ENCODE measurements around the gene SLC2A11. TPM values are rescaled to one million over a fixed set of nuclear protein-coding genes. Genes with fewer than 3 reads are reported as not detected.
A peak's percentile ranks its signal among the peaks of the same experiment; 100 is the strongest.
"Not testable (repeated sequence)": the region's sequence is repeated elsewhere in the genome, so short reads cannot be mapped to it uniquely, and the experiment has no call there.

Gene SLC2A11
- polyA plus RNA-seq, 3 donors, result 1.3 to 3.3 (median 2.5) TPM

- intact Hi-C loops (cut with micrococcal nuclease), result no loop called here
Measured at GRCh38 chr22:23898006-23898974, 40.6 kb downstream of the SLC2A11 start.

DNA sequence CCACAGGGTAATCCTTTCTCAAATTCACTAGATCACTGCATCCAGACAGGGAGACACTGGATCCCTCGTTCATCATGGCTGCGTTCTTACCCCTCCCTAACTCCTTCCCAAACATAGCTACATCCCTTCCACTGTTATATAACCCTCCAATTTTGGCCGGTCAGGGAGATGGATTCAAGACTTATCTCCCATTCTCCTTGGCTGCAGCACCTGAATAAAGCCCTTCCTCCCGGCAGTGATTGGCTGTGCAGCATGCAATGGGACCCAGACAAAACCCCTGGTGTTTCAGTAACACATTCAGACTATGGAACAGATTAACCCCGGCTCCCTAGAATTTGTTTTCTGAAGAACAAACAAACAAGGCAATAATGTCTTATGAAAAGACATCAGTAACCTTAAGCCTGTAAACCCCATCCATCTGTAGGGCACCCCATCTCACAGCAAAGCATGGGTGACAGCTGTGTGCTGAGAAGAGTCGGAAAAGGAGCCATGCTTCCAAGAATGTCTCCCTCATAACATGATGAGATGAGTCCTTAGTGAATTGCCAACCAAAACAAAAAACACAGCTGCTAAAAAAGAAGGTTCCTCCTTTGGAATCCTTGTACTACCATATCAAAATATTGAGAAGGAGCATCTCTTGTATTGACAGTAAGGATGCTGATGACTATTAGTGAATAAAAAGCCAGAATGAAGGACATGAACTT, 41.5 kb downstream of the SLC2A11 start:
- no peak for DNase-seq
- H3K4me1 ChIP-seq (ENCODE audit: control insufficient read depth in 1 of 2, insufficient read depth in 2 of 2, low read length in 2 of 2), result peaks cover 15 to 20% of the 10 kb centered on the region in 2 donors
- H3K27me3 ChIP-seq (ENCODE audit: control insufficient read depth in 2 of 2, insufficient read depth in 2 of 2, low read length in 2 of 2), result no peaks in the 10 kb centered on the region
- no peak overlapping the region for H3K27ac ChIP-seq (ENCODE audit: low read depth in 1 of 2, low read length in 2 of 2)
- TF ChIP-seq, protein P1, sequence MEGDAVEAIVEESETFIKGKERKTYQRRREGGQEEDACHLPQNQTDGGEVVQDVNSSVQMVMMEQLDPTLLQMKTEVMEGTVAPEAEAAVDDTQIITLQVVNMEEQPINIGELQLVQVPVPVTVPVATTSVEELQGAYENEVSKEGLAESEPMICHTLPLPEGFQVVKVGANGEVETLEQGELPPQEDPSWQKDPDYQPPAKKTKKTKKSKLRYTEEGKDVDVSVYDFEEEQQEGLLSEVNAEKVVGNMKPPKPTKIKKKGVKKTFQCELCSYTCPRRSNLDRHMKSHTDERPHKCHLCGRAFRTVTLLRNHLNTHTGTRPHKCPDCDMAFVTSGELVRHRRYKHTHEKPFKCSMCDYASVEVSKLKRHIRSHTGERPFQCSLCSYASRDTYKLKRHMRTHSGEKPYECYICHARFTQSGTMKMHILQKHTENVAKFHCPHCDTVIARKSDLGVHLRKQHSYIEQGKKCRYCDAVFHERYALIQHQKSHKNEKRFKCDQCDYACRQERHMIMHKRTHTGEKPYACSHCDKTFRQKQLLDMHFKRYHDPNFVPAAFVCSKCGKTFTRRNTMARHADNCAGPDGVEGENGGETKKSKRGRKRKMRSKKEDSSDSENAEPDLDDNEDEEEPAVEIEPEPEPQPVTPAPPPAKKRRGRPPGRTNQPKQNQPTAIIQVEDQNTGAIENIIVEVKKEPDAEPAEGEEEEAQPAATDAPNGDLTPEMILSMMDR (IDR thresholded peaks at IDR 0.05), result no peak
- Mint-ChIP-seq H3K4me3 (no peak overlapping the region), H3K9me3 (peaks cover 0 to 11% (median 5%) of the 10 kb centered on the region in 7 donors), H3K36me3 (peaks cover 19 to 21% of the 10 kb centered on the region in 2 donors), H3K27ac (no peak overlapping the region), H3K4me1 (peaks cover 23% of the 10 kb centered on the region), H3K27me3 (ENCODE audit: low read depth in 3 of 3) (peaks cover 2 to 8% (median 2%) of the 10 kb centered on the region in 3 donors)
- H3K4me2 ChIP-seq (replicated peaks; ENCODE audit: extremely low read depth, low read length, poor library complexity, severe bottlenecking), result no peak overlapping the region
- no peak overlapping the region for H3K9ac ChIP-seq (ENCODE audit: insufficient read depth, low read length, poor library complexity, severe bottlenecking)
- intact Hi-C loops (cut with micrococcal nuclease), result no loop called here
- WGBS (ENCODE audit: insufficient coverage), result 94% methylated on average over 4 of the region's 6 CpGs
- H3K36me3 ChIP-seq (replicated peaks in 1 of 2; ENCODE audit: control insufficient read depth in 1 of 2, insufficient read depth in 2 of 2, low read length in 2 of 2), result peaks cover 0 to 15% of the 10 kb centered on the region in 2 donors
- no peak overlapping the region for H2AFZ ChIP-seq (ENCODE audit: insufficient read depth, low read depth, low read length, poor library complexity, severe bottlenecking)
- H3K9me3 ChIP-seq (replicated peaks in 1 of 2; ENCODE audit: control insufficient read depth in 1 of 2, insufficient read depth in 1 of 2, low read length in 2 of 2), result no peaks in the 10 kb centered on the region
- H4K20me1 ChIP-seq (ENCODE audit: insufficient read depth, low read length), result peaks cover 29% of the 10 kb centered on the region
- no peak overlapping the region for H3K4me3 ChIP-seq (replicated peaks in 1 of 3; ENCODE audit: low read depth in 2 of 3, low read length in 3 of 3)
- peaks cover 8% of the 10 kb centered on the region for H3K79me2 ChIP-seq (ENCODE audit: insufficient read depth, low read length)

More at GRCh38 chr22:23898006-23898974, 40.6 kb downstream of the SLC2A11 start:
- DNase-seq, result no peak
- Histone ChIP-seq H3K4me3 (replicated peaks in 1 of 3; ENCODE audit: low read depth in 2 of 3, low read length in 3 of 3) (no peak overlapping the region), H3K4me2 (replicated peaks; ENCODE audit: extremely low read depth, low read length, poor library complexity, severe bottlenecking) (no peak overlapping the region), H4K20me1 (ENCODE audit: insufficient read depth, low read length) (peaks cover 29% of the 10 kb centered on the region), H3K9ac (ENCODE audit: insufficient read depth, low read length, poor library complexity, severe bottlenecking) (no peak overlapping the region), H3K9me3 (replicated peaks in 1 of 2; ENCODE audit: control insufficient read depth in 1 of 2, insufficient read depth in 1 of 2, low read length in 2 of 2) (no peaks in the 10 kb centered on the region), H3K4me1 (ENCODE audit: control insufficient read depth in 1 of 2, insufficient read depth in 2 of 2, low read length in 2 of 2) (peaks cover 21 to 27% of the 10 kb centered on the region in 2 donors), H3K79me2 (ENCODE audit: insufficient read depth, low read length) (peaks cover 8% of the 10 kb centered on the region), H3K36me3 (replicated peaks in 1 of 2; ENCODE audit: control insufficient read depth in 1 of 2, insufficient read depth in 2 of 2, low read length in 2 of 2) (peaks cover 0 to 15% of the 10 kb centered on the region in 2 donors), H3K27ac (ENCODE audit: low read depth in 1 of 2, low read length in 2 of 2) (no peak overlapping the region), H3K27me3 (ENCODE audit: control insufficient read depth in 2 of 2, insufficient read depth in 2 of 2, low read length in 2 of 2) (no peaks in the 10 kb centered on the region), H2AFZ (ENCODE audit: insufficient read depth, low read depth, low read length, poor library complexity, severe bottlenecking) (no peak overlapping the region)
- TF ChIP-seq, protein P1 (IDR thresholded peaks at IDR 0.05), result no peak
- Mint-ChIP-seq H3K4me1 (peaks cover 28% of the 10 kb centered on the region), H3K9me3 (peaks cover 0 to 12% (median 5%) of the 10 kb centered on the region in 7 donors), H3K4me3 (no peak overlapping the region), H3K36me3 (peaks cover 19 to 21% of the 10 kb centered on the region in 2 donors), H3K27me3 (ENCODE audit: low read depth in 3 of 3) (peaks cover 2 to 8% (median 2%) of the 10 kb centered on the region in 3 donors), H3K27ac (peak overlapping the region in 2 of 7 donors; percentile 42 to 69)
- 65% methylated on average over 4 of the region's 8 CpGs for WGBS (ENCODE audit: insufficient coverage)

- Histone ChIP-seq H3K4me1 (ENCODE audit: control insufficient read depth in 1 of 2, insufficient read depth in 2 of 2, low read length in 2 of 2) (peaks cover 10 to 11% of the 10 kb centered on the region in 2 donors), H3K36me3 (replicated peaks in 1 of 2; ENCODE audit: control insufficient read depth in 1 of 2, insufficient read depth in 2 of 2, low read length in 2 of 2) (peaks cover 0 to 15% of the 10 kb centered on the region in 2 donors), H4K20me1 (ENCODE audit: insufficient read depth, low read length) (peaks cover 24% of the 10 kb centered on the region)
- H2AFZ ChIP-seq (ENCODE audit: insufficient read depth, low read depth, low read length, poor library complexity, severe bottlenecking); H3K4me3 Mint-ChIP-seq; H3K9me3 ChIP-seq (replicated peaks in 1 of 2; ENCODE audit: control insufficient read depth in 1 of 2, insufficient read depth in 1 of 2, low read length in 2 of 2); H3K27ac Mint-ChIP-seq; H3K27me3 ChIP-seq (ENCODE audit: control insufficient read depth in 2 of 2, insufficient read depth in 2 of 2, low read length in 2 of 2); H3K4me2 ChIP-seq (replicated peaks; ENCODE audit: extremely low read depth, low read length, poor library complexity, severe bottlenecking); H3K27ac ChIP-seq (ENCODE audit: low read depth in 1 of 2, low read length in 2 of 2); H3K79me2 ChIP-seq (ENCODE audit: insufficient read depth, low read length); DNase-seq; intact Hi-C loops (cut with micrococcal nuclease); H3K4me3 ChIP-seq (replicated peaks in 1 of 3; ENCODE audit: low read depth in 2 of 3, low read length in 3 of 3); H3K27me3 Mint-ChIP-seq (ENCODE audit: low read depth in 3 of 3); H3K9ac ChIP-seq (ENCODE audit: insufficient read depth, low read length, poor library complexity, severe bottlenecking): not testable (repeated sequence)
- WGBS (ENCODE audit: insufficient coverage), result 88% methylated on average over 1 of the region's 4 CpGs
- Mint-ChIP-seq H3K9me3 (peaks cover 0 to 11% (median 5%) of the 10 kb centered on the region in 7 donors), H3K36me3 (peaks cover 21 to 26% of the 10 kb centered on the region in 2 donors), H3K4me1 (peaks cover 15% of the 10 kb centered on the region)
Measured at GRCh38 chr22:23900227-23900626, 42.6 kb downstream of the SLC2A11 start.

Data from CD14-positive monocyte (primary cell).